ENCODE results near the gene NKX1-2. TPM values are rescaled to one million over a fixed set of nuclear protein-coding genes. Genes with fewer than 3 reads are reported as not detected.

The NKX1-2 gene
- total RNA-seq, 1 experiment from 2014 or later: not detected

DNA sequence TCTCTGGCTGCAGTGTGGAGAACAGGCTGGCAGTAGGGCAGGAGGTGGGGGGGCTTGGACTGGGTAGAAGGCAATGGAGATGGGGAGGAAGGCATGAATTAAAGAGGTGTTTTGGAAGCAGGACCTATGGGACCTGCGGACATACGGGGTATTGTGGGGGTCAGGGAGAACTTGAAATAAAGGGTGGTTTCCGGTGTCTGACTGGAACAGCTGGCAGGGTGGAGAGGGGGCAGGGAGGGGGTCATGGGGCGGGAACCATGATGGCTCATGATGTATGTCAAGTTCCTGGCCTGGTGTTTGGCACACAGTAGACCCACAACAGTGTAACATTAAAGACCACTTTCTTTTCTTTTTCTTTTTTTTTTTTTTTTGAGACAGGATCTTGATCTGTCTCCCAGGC lies 17.3 kb upstream of the NKX1-2 start:
- no peaks in the 10 kb centered on the region for H3K9me3 ChIP-seq (ENCODE audit: low read depth, low read length, poor library complexity, severe bottlenecking)
- no peaks in the 10 kb centered on the region for H3K4me1 ChIP-seq (ENCODE audit: insufficient read depth, low read length, poor library complexity, severe bottlenecking)
- intact Hi-C loops (cut with micrococcal nuclease; ENCODE audit: unreplicated experiment): no loop called here
- BruUV-seq (replicated peaks): no TSS peak
- ChIA-PET CTCF (no interaction called here), POLR2A (ENCODE audit: low non-redundant PET) (no interaction called here)
- DNase-seq (ENCODE audit: low spot score): no peak
- no peaks in the 10 kb centered on the region for H3K36me3 ChIP-seq (ENCODE audit: insufficient read depth, low read length, poor library complexity, severe bottlenecking)
- H3K27ac ChIP-seq (ENCODE audit: low read depth, low read length, poor library complexity, severe bottlenecking): no peak overlapping the region
- no peak overlapping the region for H3K4me3 ChIP-seq (ENCODE audit: low read depth, low read length, poor library complexity, severe bottlenecking)
- H3K27me3 ChIP-seq (replicated peaks; ENCODE audit: insufficient read depth, low read depth, low read length, poor library complexity): no peaks in the 10 kb centered on the region
- no peak for TF ChIP-seq CTCF (conservative IDR thresholded peaks at IDR 0.05; ENCODE audit: low read depth, low read length)
- TF ChIP-seq EZH2 (IDR thresholded peaks at IDR 0.05; ENCODE audit: borderline replicate concordance, low read depth, low read length, poor library complexity, severe bottlenecking): no peak

- Histone ChIP-seq H3K27ac (ENCODE audit: low read depth, low read length, poor library complexity, severe bottlenecking) (no peak overlapping the region), H3K4me3 (ENCODE audit: low read depth, low read length, poor library complexity, severe bottlenecking) (no peak overlapping the region), H3K9me3 (ENCODE audit: low read depth, low read length, poor library complexity, severe bottlenecking) (no peaks in the 10 kb centered on the region), H3K4me1 (ENCODE audit: insufficient read depth, low read length, poor library complexity, severe bottlenecking) (no peaks in the 10 kb centered on the region), H3K27me3 (replicated peaks; ENCODE audit: insufficient read depth, low read depth, low read length, poor library complexity) (no peaks in the 10 kb centered on the region), H3K36me3 (ENCODE audit: insufficient read depth, low read length, poor library complexity, severe bottlenecking) (no peaks in the 10 kb centered on the region)
- ChIA-PET POLR2A (ENCODE audit: low non-redundant PET) (no interaction called here), CTCF (no interaction called here)
- TF ChIP-seq CTCF (conservative IDR thresholded peaks at IDR 0.05; ENCODE audit: low read depth, low read length): no peak
- TF ChIP-seq EZH2 (IDR thresholded peaks at IDR 0.05; ENCODE audit: borderline replicate concordance, low read depth, low read length, poor library complexity, severe bottlenecking): no peak
- no TSS peak for BruUV-seq (replicated peaks)
- intact Hi-C loops (cut with micrococcal nuclease; ENCODE audit: unreplicated experiment): no loop called here
- no peak for DNase-seq (ENCODE audit: low spot score)
Observed at GRCh38 chr10:124465777-124466488, 16.1 kb upstream of the NKX1-2 start.

DNA sequence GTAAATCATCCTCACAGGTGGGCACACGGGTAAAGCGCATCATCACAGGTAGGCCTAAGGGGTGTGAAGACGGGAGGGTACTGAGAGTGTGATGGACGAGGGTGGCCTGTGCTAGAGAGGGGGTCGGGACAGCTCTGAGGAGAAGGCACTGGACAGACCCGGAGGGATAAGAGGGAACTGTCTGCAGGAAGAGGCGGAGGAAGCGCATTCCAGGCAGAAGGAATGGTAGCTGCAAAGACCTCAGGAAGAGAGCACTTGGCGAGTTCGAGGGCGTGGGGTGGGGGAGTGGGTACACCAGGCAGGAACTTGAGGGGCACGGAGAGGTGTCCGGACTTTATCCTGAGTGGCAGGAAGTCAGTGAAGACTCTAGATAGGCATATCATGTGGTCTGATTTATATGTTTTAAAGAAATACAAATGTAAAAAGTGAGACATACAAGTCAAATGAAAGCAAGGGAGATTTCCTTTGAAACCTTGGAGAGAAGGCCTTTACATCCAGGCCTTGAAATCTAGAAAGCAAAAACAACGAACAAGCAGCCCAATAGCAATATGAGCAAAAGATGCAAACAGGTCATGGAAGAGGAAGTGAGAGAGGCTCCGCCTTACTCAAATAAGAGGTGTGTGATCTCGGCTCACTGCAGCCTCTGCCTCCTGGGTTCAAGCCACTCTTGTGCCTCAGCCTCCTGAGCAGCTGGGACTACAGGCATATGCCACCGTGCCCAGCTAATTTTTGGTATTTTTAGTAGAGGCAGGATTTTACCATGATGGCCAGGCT lies 15.4 kb upstream of the NKX1-2 start:
- Histone ChIP-seq H3K4me3 (ENCODE audit: low read depth, low read length, poor library complexity, severe bottlenecking) (no peak overlapping the region), H3K27me3 (replicated peaks; ENCODE audit: insufficient read depth, low read depth, low read length, poor library complexity) (no peaks in the 10 kb centered on the region), H3K27ac (ENCODE audit: low read depth, low read length, poor library complexity, severe bottlenecking) (no peak overlapping the region), H3K4me1 (ENCODE audit: insufficient read depth, low read length, poor library complexity, severe bottlenecking) (no peaks in the 10 kb centered on the region), H3K36me3 (ENCODE audit: insufficient read depth, low read length, poor library complexity, severe bottlenecking) (no peaks in the 10 kb centered on the region), H3K9me3 (ENCODE audit: low read depth, low read length, poor library complexity, severe bottlenecking) (no peaks in the 10 kb centered on the region)
- POLR2A ChIA-PET (ENCODE audit: low non-redundant PET): no interaction called here
- intact Hi-C loops (cut with micrococcal nuclease; ENCODE audit: unreplicated experiment): no loop called here
- no peak for TF ChIP-seq EZH2 (IDR thresholded peaks at IDR 0.05; ENCODE audit: borderline replicate concordance, low read depth, low read length, poor library complexity, severe bottlenecking)
- TF ChIP-seq CTCF (conservative IDR thresholded peaks at IDR 0.05; ENCODE audit: low read depth, low read length): no peak
- DNase-seq (ENCODE audit: low spot score): no peak
- CTCF ChIA-PET: no interaction called here
- BruUV-seq (replicated peaks): no TSS peak
